Neural cell (in vitro differentiated cells): Measurements from ENCODE around the gene AKT1. TPM values are rescaled to one million over a fixed set of nuclear protein-coding genes. Genes with fewer than 3 reads are reported as not detected.

ENCODE experiments used
- H2AFZ ChIP-seq: fragments of 200-600, 300-800 bp; sonication (generic), shearing (Covaris generic); 2 replicates; pipeline ENCODE4 v1.6.0; 2014; ENCODE audit warnings: low read depth, mild to moderate bottlenecking, antibody characterized with exemption, low read length, moderate library complexity
- H3F3A ChIP-seq: fragments of 200-600 bp; shearing (Covaris generic); 2 replicates; pipeline ENCODE4 v1.6.1; 2016; ENCODE audit warnings: mild to moderate bottlenecking, moderate library complexity, mixed read lengths, antibody characterized with exemption, low read length; ENCODE audit not compliant: insufficient read depth, poor library complexity, severe bottlenecking
- H3K27ac ChIP-seq: fragments of 200-600, 300-800 bp; sonication (generic), shearing (Covaris generic); 2 replicates; pipeline ENCODE4 v1.5.1; 2014; ENCODE audit warnings: mild to moderate bottlenecking, low read length, moderate library complexity
- H3K27me3 ChIP-seq: fragments of 300-800, 200-600 bp; sonication (generic), shearing (Covaris generic); 2 replicates; pipeline ENCODE4 v1.6.0; 2014; ENCODE audit warnings: mild to moderate bottlenecking, low read depth, low read length, moderate library complexity; ENCODE audit not compliant: insufficient read depth
- H3K36me3 ChIP-seq: fragments of 300-800, 200-600 bp; sonication (generic), shearing (Covaris generic); 2 replicates; pipeline ENCODE4 v1.5.1; 2014; ENCODE audit warnings: mild to moderate bottlenecking, antibody characterized with exemption, low read length, moderate library complexity; ENCODE audit not compliant: insufficient read depth
- H3K4me2 ChIP-seq: fragments of 300-800, 200-600 bp; sonication (generic), shearing (Covaris generic); 2 replicates; pipeline ENCODE4 v1.6.0; 2014; ENCODE audit warnings: mild to moderate bottlenecking, low read length
- H3K4me3 ChIP-seq: fragments of 300-800, 200-600 bp; sonication (generic), shearing (Covaris generic); 2 replicates; pipeline ENCODE4 v1.5.1; 2014; ENCODE audit warnings: mild to moderate bottlenecking, low read length, moderate library complexity
- H3K79me2 ChIP-seq: fragments of 200-600 bp; shearing (Covaris generic); replicated peaks from 2 replicates; pipeline ENCODE4 v1.6.0; 2014; ENCODE audit warnings: mild to moderate bottlenecking, low read length, moderate library complexity; ENCODE audit not compliant: insufficient read depth
- H3K9ac ChIP-seq: fragments of 300-800, 200-600 bp; sonication (generic), shearing (Covaris generic); 2 replicates; pipeline ENCODE4 v1.6.1; 2016; ENCODE audit warnings: mild to moderate bottlenecking, low read length, mixed read lengths
- H3K9me2 ChIP-seq: fragments of 200-600 bp; shearing (Covaris generic); 2 replicates; pipeline ENCODE4 v1.6.1; 2016; ENCODE audit warnings: mild to moderate bottlenecking, low read length, mixed read lengths; ENCODE audit not compliant: insufficient read depth
- H3K9me3 ChIP-seq: fragments of 200-600, 300-800 bp; sonication (generic), shearing (Covaris generic); 2 replicates; pipeline ENCODE4 v1.6.1; 2016; ENCODE audit warnings: mild to moderate bottlenecking, mixed run types, low read length, moderate library complexity, mixed read lengths
- H4K20me1 ChIP-seq: fragments of 200-600 bp; shearing (Covaris generic); 2 replicates; pipeline ENCODE4 v1.6.1; 2016; ENCODE audit warnings: mild to moderate bottlenecking, mixed run types; ENCODE audit not compliant: insufficient read depth
- CTCF ChIP-seq: fragments of 450-650 bp; IDR thresholded peaks from 2 replicates; pipeline ENCODE4 v1.5.1; 2014; ENCODE audit warnings: antibody characterized with exemption, mild to moderate bottlenecking, moderate library complexity; ENCODE audit not compliant: poor library complexity, severe bottlenecking
- EP300 ChIP-seq: fragments of 450-650 bp; conservative IDR thresholded peaks from 2 replicates; pipeline ENCODE4 v1.6.1; 2014; ENCODE audit warnings: antibody characterized with exemption, mild to moderate bottlenecking, moderate library complexity; ENCODE audit not compliant: poor library complexity, severe bottlenecking
- EZH2 ChIP-seq: fragments of 200-600, 300-800 bp; shearing (Covaris generic), sonication (generic); IDR thresholded peaks from 2 replicates; pipeline ENCODE4 v1.6.1; 2014; ENCODE audit warnings: antibody characterized with exemption, low read length, borderline replicate concordance, mild to moderate bottlenecking; ENCODE audit not compliant: insufficient read depth, poor library complexity, severe bottlenecking
- MXI1 ChIP-seq: fragments of 450-650 bp; conservative IDR thresholded peaks from 2 replicates; pipeline ENCODE4 v1.6.1; 2014; ENCODE audit warnings: antibody characterized with exemption, mild to moderate bottlenecking; ENCODE audit not compliant: poor library complexity, severe bottlenecking
- POLR2AphosphoS5 ChIP-seq: IDR thresholded peaks from 2 replicates; pipeline ENCODE4 v1.6.1; 2012
- RAD21 ChIP-seq: fragments of 450-650 bp; conservative IDR thresholded peaks from 2 replicates; pipeline ENCODE4 v1.6.1; 2014; ENCODE audit warnings: antibody characterized with exemption, mild to moderate bottlenecking, moderate library complexity
- SMC3 ChIP-seq: fragments of 450-650 bp; conservative IDR thresholded peaks from 2 replicates; pipeline ENCODE4 v1.6.1; 2014; ENCODE audit warnings: antibody characterized with exemption, mild to moderate bottlenecking, moderate library complexity; ENCODE audit not compliant: poor library complexity
- TAF1 ChIP-seq: IDR thresholded peaks from 2 replicates; pipeline ENCODE4 v1.6.1; 2012; ENCODE audit warnings: low read depth
- polyA plus RNA-seq: library from polyadenylated mRNA; depleted of rRNA; stranded (reverse); fragments of >200 nt; gene quantifications from 2 replicates; pipeline ENCODE4 v1.2.3, GENCODE V29; 2014
- TF ChIP-seq, protein P1 (sequence below): IDR thresholded peaks from 2 replicates; pipeline ENCODE4 v1.6.1; 2012; ENCODE audit warnings: borderline replicate concordance

AKT1 gene
- polyA plus RNA-seq, 1 donor from 2014 or later: 159 TPM

DNA sequence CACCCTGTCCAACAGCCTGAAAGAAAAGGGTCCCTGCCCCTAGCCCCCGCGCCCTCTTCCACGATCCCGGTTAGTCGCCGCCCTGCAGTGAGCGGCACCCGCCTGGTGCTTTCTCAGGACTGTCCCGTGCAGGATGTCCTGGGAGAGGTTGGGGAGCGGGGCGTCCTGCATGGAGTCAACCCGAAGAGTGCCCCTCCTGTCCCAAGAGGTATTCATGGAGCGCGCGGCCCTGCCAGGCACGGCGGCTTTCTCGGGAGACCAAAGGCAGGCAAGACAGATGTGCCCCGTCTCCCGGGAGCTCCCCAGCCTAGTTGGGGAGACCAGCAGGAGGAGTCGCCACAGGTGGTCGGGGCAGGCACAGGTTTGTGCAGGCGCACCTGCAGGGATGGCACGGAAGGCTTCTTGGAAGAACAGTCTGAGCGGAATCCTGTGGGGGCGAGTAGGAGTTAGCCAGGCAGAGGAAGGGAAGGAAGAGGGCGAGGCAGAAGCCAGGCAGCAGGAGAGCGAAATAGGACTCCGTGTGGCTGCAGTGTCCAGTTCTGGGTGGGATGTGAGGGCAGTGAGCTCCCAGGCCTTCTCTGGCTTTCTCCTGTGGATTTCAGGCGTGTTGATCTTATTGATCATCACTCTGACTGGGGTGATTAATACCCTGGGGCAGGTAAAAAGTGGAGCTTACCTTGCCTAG, 41.9 kb downstream of the AKT1 start:
- Histone ChIP-seq H3K79me2 (peaks cover 20% of the 10 kb centered on the region), H3K9ac (peak overlapping the region; percentile 92), H3K27me3 (no peaks in the 10 kb centered on the region), H3K9me2 (no peaks in the 10 kb centered on the region), H3K27ac (peak overlapping the region; percentile 81), H3F3A (no peaks in the 10 kb centered on the region), H4K20me1 (no peaks in the 10 kb centered on the region), H3K36me3 (no peaks in the 10 kb centered on the region), H3K9me3 (no peaks in the 10 kb centered on the region), H3K4me2 (peak overlapping the region; percentile 94), H3K4me3 (peak overlapping the region; percentile 100), H2AFZ (no peak overlapping the region)
- TF ChIP-seq EZH2 (no peak), RAD21 (no peak), EP300 (no peak), POLR2AphosphoS5 (no peak), MXI1 (no peak), CTCF (no peak), SMC3 (no peak), TAF1 (no peak)
- TF ChIP-seq, protein P1, sequence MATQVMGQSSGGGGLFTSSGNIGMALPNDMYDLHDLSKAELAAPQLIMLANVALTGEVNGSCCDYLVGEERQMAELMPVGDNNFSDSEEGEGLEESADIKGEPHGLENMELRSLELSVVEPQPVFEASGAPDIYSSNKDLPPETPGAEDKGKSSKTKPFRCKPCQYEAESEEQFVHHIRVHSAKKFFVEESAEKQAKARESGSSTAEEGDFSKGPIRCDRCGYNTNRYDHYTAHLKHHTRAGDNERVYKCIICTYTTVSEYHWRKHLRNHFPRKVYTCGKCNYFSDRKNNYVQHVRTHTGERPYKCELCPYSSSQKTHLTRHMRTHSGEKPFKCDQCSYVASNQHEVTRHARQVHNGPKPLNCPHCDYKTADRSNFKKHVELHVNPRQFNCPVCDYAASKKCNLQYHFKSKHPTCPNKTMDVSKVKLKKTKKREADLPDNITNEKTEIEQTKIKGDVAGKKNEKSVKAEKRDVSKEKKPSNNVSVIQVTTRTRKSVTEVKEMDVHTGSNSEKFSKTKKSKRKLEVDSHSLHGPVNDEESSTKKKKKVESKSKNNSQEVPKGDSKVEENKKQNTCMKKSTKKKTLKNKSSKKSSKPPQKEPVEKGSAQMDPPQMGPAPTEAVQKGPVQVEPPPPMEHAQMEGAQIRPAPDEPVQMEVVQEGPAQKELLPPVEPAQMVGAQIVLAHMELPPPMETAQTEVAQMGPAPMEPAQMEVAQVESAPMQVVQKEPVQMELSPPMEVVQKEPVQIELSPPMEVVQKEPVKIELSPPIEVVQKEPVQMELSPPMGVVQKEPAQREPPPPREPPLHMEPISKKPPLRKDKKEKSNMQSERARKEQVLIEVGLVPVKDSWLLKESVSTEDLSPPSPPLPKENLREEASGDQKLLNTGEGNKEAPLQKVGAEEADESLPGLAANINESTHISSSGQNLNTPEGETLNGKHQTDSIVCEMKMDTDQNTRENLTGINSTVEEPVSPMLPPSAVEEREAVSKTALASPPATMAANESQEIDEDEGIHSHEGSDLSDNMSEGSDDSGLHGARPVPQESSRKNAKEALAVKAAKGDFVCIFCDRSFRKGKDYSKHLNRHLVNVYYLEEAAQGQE: no peak

DNA sequence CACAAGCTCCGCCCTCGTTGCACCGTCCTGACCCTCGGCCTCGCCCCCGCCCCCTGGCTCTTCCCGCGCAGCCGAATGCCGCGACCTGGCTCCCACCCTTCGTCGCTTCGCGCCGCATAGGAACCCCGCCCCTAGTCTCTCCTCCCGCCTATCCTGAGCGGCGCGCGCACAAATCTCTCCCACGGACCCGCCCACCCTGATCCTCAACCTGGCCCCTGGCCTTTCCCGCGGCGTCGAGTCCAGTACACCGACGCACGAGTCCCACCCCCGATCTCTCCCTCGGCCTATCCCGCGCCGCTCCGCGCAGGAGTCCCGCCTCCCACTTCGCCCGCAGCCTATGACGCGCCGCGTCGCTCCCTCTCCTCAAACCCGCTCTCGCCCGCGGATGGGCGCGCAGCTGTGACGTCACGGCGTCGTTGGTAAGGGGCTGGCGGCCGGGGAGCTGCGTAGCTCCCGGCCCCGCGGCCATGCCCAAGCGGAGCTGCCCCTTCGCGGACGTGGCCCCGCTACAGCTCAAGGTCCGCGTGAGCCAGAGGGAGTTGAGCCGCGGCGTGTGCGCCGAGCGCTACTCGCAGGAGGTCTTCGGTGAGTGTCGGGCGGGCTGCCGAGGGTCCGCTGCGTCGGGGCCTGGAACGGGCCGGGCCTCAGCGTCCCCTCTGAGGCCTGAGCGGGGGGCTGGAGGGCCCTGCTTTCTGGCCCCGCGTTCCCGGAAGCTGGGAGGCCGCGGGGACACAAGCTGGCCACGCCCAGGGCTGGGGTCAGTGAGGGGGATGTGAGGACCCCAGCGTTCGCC, 42.6 kb downstream of the AKT1 start, which contains the start of gene SIVA1:
Gene SIVA1, plus strand, starts transcription at position 413 of the 793 bp plus-strand sequence. Its CDS starts 55 bp downstream, at position 468.
- H3K9me2 ChIP-seq: no peaks in the 10 kb centered on the region
- H3F3A ChIP-seq: no peaks in the 10 kb centered on the region
- peaks cover 20% of the 10 kb centered on the region for H3K79me2 ChIP-seq
- peak within 1 kb of the TSS; percentile 81 for H3K27ac ChIP-seq
- peak within 1 kb of the TSS; percentile 94 for H3K4me2 ChIP-seq
- TF ChIP-seq POLR2AphosphoS5: peak; percentile 88
- peak; percentile 47 for TF ChIP-seq SMC3
- no peak for TF ChIP-seq TAF1
- peak; percentile 70 for TF ChIP-seq EP300
- peak; percentile 91 for TF ChIP-seq MXI1
- TF ChIP-seq EZH2: no peak
- TF ChIP-seq RAD21: peak; percentile 49
- TF ChIP-seq, protein P1: peak; percentile 67
- peak; percentile 27 for TF ChIP-seq CTCF
- no peaks in the 10 kb centered on the region for H3K27me3 ChIP-seq
- peak within 1 kb of the TSS; percentile 60 for H2AFZ ChIP-seq
- no peaks in the 10 kb centered on the region for H3K9me3 ChIP-seq
- H3K36me3 ChIP-seq: no peaks in the 10 kb centered on the region
- H3K4me3 ChIP-seq: peak within 1 kb of the TSS; percentile 100
- peak within 1 kb of the TSS; percentile 92 for H3K9ac ChIP-seq
- H4K20me1 ChIP-seq: no peaks in the 10 kb centered on the region
